Measurements from ENCODE around the gene AKAP17A.
"Not testable (repeated sequence)": the region's sequence is repeated elsewhere in the genome, so short reads cannot be mapped to it uniquely, and the experiment has no call there.

AKAP17A gene

DNA sequence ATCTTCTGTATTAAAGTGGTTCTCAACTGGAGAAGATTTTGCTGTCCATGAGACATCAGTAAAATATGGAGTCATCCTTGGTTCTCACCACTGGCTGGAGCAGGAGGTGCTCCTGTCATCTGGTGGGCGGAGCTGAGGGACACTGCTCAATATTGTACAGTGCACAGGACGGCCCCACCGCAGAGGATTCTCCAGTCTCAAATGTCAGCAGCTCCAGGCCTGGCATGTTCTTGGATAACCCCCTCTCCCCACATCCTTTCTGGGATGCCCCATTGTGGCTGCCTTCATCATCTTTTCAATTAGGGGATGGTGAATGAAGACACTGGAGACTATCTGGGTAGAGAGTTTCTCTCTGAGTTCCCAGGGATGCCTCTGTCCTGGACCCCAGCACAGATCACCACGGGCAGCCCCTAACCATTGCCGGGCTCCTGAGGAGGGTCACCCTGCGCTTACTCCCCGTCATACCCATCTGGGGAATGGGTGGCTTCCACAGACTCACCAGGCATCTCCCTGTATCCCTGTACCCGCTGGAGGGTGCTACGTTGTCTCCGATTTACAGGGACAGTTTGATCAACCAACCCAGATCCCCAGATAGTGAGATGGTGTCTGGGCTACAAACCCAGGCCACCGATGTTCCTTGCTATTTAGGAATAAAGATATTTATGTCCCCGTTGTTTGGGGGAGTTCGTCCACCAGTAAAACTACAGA, 32.5 kb upstream of the AKAP17A start:
- no peak for DNase-seq (ENCODE audit: insufficient read length, low spot score)
- no peak for TF ChIP-seq TAF1 (IDR thresholded peaks at IDR 0.05; ENCODE audit: low read depth, low read length)
- TF ChIP-seq SPI1 (IDR thresholded peaks at IDR 0.05; ENCODE audit: low read depth, low read length) = no peak
- no peak for TF ChIP-seq POLR2A (IDR thresholded peaks at IDR 0.05; ENCODE audit: low read depth, low read length)
- no peak for TF ChIP-seq POLR2AphosphoS5 (IDR thresholded peaks at IDR 0.05; ENCODE audit: low read depth, low read length)
- TF ChIP-seq POU2F2 (IDR thresholded peaks at IDR 0.05; ENCODE audit: low read depth, low read length) = no peak
- no peak for TF ChIP-seq PAX5 (IDR thresholded peaks at IDR 0.05; ENCODE audit: insufficient read depth, low read length, severe bottlenecking)
- no peak for FAIRE-seq

DNA sequence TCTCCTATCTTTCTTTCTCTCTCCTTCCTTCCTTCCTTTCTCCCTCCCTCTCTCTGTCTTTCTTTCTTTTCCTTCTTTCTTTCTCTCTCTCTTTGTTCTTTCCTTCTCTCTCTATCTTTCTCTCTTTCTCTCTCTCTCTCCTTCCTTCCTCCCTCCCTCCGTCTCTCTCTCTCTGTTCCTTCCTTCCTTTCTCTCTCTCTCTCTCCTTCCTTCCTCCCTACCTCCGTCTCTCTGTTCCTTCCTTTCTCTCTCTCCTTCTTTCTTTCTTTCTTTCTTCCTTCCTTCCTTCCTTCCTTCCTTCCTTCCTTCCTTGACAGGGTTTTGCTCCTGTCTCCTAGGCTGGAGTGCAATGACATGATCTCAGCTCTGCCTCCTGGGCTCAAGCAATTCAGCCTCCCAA, 30.2 kb upstream of the AKAP17A start:
- no peak for FAIRE-seq
- TF ChIP-seq SPI1 (IDR thresholded peaks at IDR 0.05; ENCODE audit: low read depth, low read length) (no peak), POLR2AphosphoS5 (IDR thresholded peaks at IDR 0.05; ENCODE audit: low read depth, low read length) (no peak), PAX5 (IDR thresholded peaks at IDR 0.05; ENCODE audit: insufficient read depth, low read length, severe bottlenecking) (no peak), POLR2A (IDR thresholded peaks at IDR 0.05; ENCODE audit: low read depth, low read length) (no peak), POU2F2 (IDR thresholded peaks at IDR 0.05; ENCODE audit: low read depth, low read length) (no peak), TAF1 (IDR thresholded peaks at IDR 0.05; ENCODE audit: low read depth, low read length) (no peak)
- no peak for DNase-seq (ENCODE audit: insufficient read length, low spot score)

DNA sequence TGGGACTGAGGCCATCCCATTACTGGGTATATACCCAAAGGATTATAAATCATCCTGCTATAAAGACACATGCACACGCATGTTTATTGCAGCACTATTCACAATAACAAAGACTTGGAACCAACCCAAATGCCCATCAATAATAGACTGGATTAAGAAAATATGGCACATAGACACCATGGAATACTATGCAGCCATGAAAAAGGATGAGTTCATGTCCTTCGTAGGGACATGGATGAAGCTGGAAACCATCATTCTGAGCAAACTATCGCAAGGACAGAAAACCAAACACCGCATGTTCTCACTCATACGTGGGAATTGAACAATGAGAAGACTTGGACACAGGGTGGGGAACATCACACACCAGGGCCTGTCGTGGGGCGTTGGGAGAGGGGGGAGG, 27.3 kb upstream of the AKAP17A start:
- DNase-seq (ENCODE audit: insufficient read length, low spot score); FAIRE-seq: not testable (repeated sequence)

DNA sequence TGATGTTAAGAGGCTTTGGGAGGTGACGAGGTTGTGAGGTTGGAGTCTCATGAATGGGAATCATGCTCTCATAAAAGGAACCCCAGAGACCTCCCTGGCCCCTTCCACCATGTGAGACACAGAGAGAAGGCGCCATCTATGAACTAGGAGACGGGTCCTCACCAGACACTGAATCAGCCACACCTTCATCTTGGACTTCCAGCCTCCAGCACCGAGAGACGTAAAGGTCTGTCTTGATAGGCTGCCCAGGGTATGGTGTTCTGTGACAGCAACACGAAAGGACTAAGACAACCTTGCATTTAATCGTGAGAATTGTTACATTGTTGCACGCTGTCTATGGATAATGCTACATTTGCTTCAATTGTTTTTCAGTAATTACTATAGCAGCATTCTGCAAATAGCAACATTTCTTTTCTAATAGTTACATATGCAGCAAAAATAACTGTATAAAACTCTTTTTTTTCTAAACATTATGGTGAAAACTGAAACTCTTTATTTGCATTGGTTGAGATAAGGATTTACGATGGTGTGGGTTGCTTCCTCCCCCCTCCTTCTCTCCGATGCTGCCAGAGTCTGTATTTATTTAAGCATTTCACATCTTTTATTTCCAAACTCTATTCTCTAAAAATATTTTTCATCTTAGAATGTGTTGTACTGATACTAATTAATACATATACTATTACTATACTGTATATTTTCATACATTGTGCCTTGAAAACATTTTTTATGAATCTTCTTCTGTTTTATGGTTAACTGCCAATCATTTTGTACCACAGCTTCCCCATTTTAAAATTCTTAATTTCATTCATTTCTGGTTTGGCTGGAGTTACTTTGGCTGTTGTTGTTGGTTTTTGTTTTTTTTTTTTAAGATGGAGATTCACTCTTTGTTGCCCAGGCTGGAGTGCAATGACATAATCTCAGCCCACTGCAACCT, 26.4 kb upstream of the AKAP17A start:
- FAIRE-seq (peak; percentile 67), DNase-seq (ENCODE audit: insufficient read length, low spot score) (no peak)
- TF ChIP-seq TAF1 (IDR thresholded peaks at IDR 0.05; ENCODE audit: low read depth, low read length) (no peak), POU2F2 (IDR thresholded peaks at IDR 0.05; ENCODE audit: low read depth, low read length) (no peak; the same call in 1 of the 2 replicates), POLR2A (IDR thresholded peaks at IDR 0.05; ENCODE audit: low read depth, low read length) (no peak), POLR2AphosphoS5 (IDR thresholded peaks at IDR 0.05; ENCODE audit: low read depth, low read length) (no peak), PAX5 (IDR thresholded peaks at IDR 0.05; ENCODE audit: insufficient read depth, low read length, severe bottlenecking) (no peak), SPI1 (IDR thresholded peaks at IDR 0.05; ENCODE audit: low read depth, low read length) (no peak)

DNA sequence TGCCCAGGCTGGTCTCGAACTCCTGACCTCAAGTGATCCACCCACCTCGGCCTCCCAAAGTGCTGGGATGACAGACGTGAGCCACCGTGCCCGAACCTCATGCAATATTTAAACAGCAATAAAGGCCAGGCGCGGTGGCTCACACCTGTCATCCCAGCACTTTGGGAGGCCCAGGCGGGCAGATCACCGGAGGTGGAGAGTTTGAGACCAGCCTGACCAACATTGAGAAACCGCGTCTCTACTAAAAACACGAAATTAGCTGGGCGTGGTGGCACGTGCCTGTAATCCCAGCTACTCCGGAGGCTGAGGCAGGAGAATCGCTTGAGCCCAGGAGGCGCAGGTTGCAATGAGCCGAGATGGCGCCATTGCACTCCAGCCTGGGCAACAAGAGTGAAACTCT, 17.2 kb upstream of the AKAP17A start:
- DNase-seq (ENCODE audit: insufficient read length, low spot score); FAIRE-seq: not testable (repeated sequence)

DNA sequence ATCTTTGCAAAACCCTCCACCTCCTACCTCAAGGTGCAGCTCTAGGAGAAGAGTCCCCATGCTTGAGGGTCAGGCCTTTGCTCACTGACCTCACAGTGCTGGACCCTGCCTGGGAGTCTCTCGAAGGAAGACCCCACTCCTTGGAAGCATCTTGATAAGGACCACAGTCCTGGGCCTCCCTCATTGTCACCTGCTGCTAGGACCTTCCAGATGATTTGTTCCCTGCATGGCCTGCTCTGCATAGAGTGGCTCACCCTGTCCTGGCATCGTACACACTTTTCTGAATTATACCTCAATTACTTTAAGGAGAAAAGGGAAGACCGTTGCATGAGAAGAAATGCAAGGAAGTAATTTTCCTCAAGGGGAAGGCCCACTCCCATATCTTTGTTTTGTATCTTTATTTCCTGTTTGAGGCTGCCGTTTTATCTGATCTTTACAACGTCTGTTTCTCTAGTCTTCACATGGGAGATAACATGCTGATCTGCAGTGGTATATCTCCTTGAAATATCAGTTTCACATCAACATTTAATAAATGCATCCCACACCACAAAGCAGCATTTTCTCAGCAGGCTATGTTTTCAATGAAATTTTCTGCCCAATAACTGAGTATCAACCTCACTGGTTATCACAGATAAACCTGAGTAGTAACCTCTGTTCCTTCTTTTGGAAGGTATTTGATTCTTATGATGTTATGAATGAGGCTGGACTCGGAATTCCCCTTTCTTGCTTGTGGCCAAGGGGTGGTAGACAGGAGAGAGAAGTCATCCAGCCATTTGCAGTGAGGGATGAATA, 15.0 kb upstream of the AKAP17A start:
- FAIRE-seq = peak; percentile 48
- no peak for DNase-seq (ENCODE audit: insufficient read length, low spot score)
- TF ChIP-seq POLR2AphosphoS5 (IDR thresholded peaks at IDR 0.05; ENCODE audit: low read depth, low read length) = no peak
- TF ChIP-seq POU2F2 (IDR thresholded peaks at IDR 0.05; ENCODE audit: low read depth, low read length) = no peak
- no peak for TF ChIP-seq POLR2A (IDR thresholded peaks at IDR 0.05; ENCODE audit: low read depth, low read length)
- no peak for TF ChIP-seq PAX5 (IDR thresholded peaks at IDR 0.05; ENCODE audit: insufficient read depth, low read length, severe bottlenecking)
- no peak for TF ChIP-seq SPI1 (IDR thresholded peaks at IDR 0.05; ENCODE audit: low read depth, low read length)
- no peak for TF ChIP-seq TAF1 (IDR thresholded peaks at IDR 0.05; ENCODE audit: low read depth, low read length)

DNA sequence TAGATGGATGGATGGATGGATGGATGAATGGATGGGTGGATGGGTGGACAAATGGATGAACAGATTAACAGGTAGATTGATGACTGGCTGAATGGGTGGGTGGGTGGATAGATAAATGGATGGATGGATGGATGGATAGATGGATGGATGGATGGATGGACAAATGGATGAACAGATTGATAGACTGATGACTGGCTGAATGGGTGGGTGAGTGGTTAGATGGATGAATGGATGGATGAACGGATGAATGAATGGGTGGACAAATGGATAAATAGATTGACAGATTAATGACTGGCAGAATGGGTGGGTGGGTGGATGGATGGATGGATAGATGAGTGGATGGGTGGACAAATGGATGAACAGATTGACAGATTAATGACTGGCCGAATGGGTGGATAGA, 13.6 kb upstream of the AKAP17A start:
- DNase-seq (ENCODE audit: insufficient read length, low spot score) (no peak), FAIRE-seq (peak; percentile 26)
- no peak for TF ChIP-seq POU2F2 (IDR thresholded peaks at IDR 0.05; ENCODE audit: low read depth, low read length)
- TF ChIP-seq TAF1 (IDR thresholded peaks at IDR 0.05; ENCODE audit: low read depth, low read length) = no peak
- TF ChIP-seq SPI1 (IDR thresholded peaks at IDR 0.05; ENCODE audit: low read depth, low read length) = no peak
- no peak for TF ChIP-seq PAX5 (IDR thresholded peaks at IDR 0.05; ENCODE audit: insufficient read depth, low read length, severe bottlenecking)
- no peak for TF ChIP-seq POLR2A (IDR thresholded peaks at IDR 0.05; ENCODE audit: low read depth, low read length)
- no peak for TF ChIP-seq POLR2AphosphoS5 (IDR thresholded peaks at IDR 0.05; ENCODE audit: low read depth, low read length)

DNA sequence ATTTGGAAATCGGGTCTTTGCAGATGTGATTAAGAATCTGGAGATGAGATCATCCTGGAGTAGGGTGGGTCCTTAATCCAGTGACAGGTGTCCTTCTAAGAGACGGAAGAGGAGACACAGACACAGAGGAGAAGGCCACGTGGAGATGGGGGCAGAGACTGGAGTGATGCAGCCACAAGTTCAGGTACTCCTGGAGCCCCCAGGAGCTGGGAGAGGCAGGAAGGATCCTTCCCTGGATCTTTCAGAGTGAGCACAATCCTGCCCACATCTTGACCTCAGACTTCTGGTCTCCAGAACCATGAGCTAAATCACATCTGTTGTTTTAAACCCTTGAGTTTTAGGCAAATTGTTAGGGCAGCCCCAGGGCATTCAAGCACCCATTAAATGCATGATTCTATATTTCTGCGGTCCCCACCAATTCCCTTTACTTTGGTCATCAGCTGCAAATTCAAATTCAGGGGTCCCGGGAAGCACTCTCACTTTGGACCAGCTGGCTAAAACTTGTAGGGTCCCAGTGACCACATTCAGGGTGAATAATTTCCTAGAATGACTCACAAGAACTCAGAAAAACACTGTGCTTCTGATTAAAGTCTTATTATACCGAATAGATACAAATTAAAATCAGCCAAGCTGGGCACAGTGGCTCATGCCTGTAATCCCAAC, 12.8 kb upstream of the AKAP17A start:
- TF ChIP-seq PAX5 (IDR thresholded peaks at IDR 0.05; ENCODE audit: insufficient read depth, low read length, severe bottlenecking) (no peak), POLR2AphosphoS5 (IDR thresholded peaks at IDR 0.05; ENCODE audit: low read depth, low read length) (no peak), POU2F2 (IDR thresholded peaks at IDR 0.05; ENCODE audit: low read depth, low read length) (peak; percentile 41; the same call in 1 of the 2 replicates)
- FAIRE-seq (peak; percentile 38), DNase-seq (ENCODE audit: insufficient read length, low spot score) (no peak)

DNA sequence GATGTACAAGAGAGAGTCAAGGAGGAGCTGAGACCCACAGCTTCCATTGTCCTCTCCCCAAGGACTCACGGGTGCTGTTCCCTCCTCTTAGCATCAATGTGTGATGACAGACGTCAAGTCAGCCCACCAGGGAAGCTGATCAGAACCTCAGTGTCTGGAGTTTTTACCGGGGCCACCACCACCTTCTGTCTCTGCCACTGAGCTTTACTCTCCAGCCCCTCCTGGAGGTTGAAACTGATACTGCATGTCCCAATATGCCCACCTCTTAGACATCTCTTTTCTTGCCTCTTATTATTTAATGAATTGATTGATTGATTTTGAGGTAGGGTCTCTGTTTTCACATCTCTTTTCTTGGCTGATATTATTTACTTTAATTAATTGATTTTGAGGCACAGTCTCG, 10.3 kb upstream of the AKAP17A start:
- peak; percentile 72 for FAIRE-seq
- TF ChIP-seq TAF1 (IDR thresholded peaks at IDR 0.05; ENCODE audit: low read depth, low read length) (no peak), POU2F2 (IDR thresholded peaks at IDR 0.05; ENCODE audit: low read depth, low read length) (no peak), SPI1 (IDR thresholded peaks at IDR 0.05; ENCODE audit: low read depth, low read length) (no peak), POLR2A (IDR thresholded peaks at IDR 0.05; ENCODE audit: low read depth, low read length) (no peak), POLR2AphosphoS5 (IDR thresholded peaks at IDR 0.05; ENCODE audit: low read depth, low read length) (no peak), PAX5 (IDR thresholded peaks at IDR 0.05; ENCODE audit: insufficient read depth, low read length, severe bottlenecking) (no peak)
- no peak for DNase-seq (ENCODE audit: insufficient read length, low spot score)

Data from GM12891 (cell line).